ENCODE data around the gene SULT1E1. TPM values are rescaled to one million over a fixed set of nuclear protein-coding genes. Genes with fewer than 3 reads are reported as not detected.

The SULT1E1 gene
- total and polyA plus RNA-seq, 10 donors, result not detected

DNA sequence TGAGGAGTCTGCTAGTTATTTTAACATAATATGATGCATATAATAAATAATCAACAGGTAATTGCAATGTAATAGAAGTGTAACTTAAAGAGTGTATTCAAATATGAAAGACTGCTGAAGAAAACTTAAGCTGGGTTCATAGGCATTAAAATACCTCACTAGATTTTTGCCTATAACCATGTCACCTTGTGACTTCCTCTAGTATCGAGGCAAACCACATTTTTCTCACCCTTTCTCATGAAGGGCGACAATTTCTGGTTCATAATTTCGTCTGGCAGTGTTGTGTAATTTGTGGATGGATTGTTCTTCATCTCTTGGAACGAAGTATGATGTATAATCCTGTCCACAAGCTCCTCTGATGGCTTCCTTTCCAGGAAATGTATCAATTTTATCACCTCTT lies 16.0 kb downstream of the SULT1E1 start:
- no peaks in the 10 kb centered on the region for H3K36me3 ChIP-seq
- intact Hi-C loops (cut with DNase I; ENCODE audit: low total_unique reads), result no loop called here
- TF ChIP-seq POLR2A (IDR thresholded peaks at IDR 0.05) (no peak), POLR2AphosphoS5 (IDR thresholded peaks at IDR 0.05) (no peak)
- TF ChIP-seq, protein P1, sequence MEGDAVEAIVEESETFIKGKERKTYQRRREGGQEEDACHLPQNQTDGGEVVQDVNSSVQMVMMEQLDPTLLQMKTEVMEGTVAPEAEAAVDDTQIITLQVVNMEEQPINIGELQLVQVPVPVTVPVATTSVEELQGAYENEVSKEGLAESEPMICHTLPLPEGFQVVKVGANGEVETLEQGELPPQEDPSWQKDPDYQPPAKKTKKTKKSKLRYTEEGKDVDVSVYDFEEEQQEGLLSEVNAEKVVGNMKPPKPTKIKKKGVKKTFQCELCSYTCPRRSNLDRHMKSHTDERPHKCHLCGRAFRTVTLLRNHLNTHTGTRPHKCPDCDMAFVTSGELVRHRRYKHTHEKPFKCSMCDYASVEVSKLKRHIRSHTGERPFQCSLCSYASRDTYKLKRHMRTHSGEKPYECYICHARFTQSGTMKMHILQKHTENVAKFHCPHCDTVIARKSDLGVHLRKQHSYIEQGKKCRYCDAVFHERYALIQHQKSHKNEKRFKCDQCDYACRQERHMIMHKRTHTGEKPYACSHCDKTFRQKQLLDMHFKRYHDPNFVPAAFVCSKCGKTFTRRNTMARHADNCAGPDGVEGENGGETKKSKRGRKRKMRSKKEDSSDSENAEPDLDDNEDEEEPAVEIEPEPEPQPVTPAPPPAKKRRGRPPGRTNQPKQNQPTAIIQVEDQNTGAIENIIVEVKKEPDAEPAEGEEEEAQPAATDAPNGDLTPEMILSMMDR (IDR thresholded peaks at IDR 0.05 in 8 of 11, conservative IDR thresholded peaks at IDR 0.05 in 3 of 11), result no peak
- H3K9me3 ChIP-seq, result no peaks in the 10 kb centered on the region
- H3K4me1 ChIP-seq, result no peaks in the 10 kb centered on the region
- 22 to 38% (median 30%) methylated on average over 4 of the region's 4 CpGs for WGBS, 5 donors
- H3K27me3 ChIP-seq (replicated peaks in 1 of 7), result no peaks in the 10 kb centered on the region
- H3K4me3 ChIP-seq, result no peak overlapping the region
- H3K27ac ChIP-seq, result no peak overlapping the region
- DNase-seq, result no peak

DNA sequence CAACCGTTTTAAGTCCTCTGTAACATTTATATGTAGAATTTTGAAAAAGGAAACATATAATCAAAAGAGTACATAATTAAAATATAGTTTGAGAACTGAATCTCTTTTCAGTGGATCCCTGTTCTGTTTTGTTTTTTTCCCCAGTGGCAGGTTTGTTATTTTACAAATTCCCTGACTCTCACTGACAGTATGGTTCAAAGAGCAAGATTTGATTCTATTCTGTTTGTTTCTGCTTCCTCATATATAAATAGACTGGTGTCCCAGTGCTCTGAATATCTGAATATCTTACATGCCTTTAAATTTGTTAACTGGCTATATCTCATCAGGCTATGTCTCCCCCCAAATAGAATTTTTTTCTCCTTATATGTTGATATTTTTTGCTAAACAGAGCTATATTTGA lies 16.6 kb downstream of the SULT1E1 start:
- WGBS, 5 donors, result 0% methylated on average over 1 of the region's 1 CpG
- Histone ChIP-seq H3K9me3 (no peaks in the 10 kb centered on the region), H3K27ac (no peak overlapping the region), H3K4me1 (no peaks in the 10 kb centered on the region), H3K36me3 (no peaks in the 10 kb centered on the region), H3K27me3 (replicated peaks in 1 of 7) (no peaks in the 10 kb centered on the region), H3K4me3 (no peak overlapping the region)
- no peak for DNase-seq
- TF ChIP-seq POLR2A (IDR thresholded peaks at IDR 0.05) (no peak), POLR2AphosphoS5 (IDR thresholded peaks at IDR 0.05) (no peak)
- TF ChIP-seq, protein P1 (IDR thresholded peaks at IDR 0.05 in 8 of 11, conservative IDR thresholded peaks at IDR 0.05 in 3 of 11), result no peak
- intact Hi-C loops (cut with DNase I; ENCODE audit: low total_unique reads), result no loop called here

DNA sequence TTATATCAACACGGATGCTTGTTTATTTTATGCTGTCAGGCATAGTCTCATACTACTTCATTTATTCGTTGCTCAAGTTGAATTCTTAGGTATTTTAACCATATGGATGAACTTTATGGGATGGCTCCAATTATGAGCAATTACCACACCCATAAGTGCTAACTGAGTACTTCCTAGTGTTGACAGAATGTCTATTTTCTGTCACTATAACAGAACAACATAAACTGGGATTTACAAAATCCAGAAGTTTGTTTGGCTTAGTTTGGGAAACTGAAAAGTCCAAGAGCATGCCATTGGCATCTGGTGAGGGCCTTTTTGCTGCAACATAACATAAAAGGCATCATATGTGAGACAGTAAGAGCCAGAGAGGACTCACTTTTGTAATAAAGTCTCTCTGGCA lies 21.0 kb downstream of the SULT1E1 start:
- no peaks in the 10 kb centered on the region for H3K9me3 ChIP-seq
- H3K27ac ChIP-seq, result no peak overlapping the region
- DNase-seq, result no peak
- H3K4me1 ChIP-seq, result no peaks in the 10 kb centered on the region
- WGBS, 5 donors, result 70 to 91% (median 87%) methylated on average over 2 of the region's 2 CpGs
- H3K4me3 ChIP-seq, result no peak overlapping the region
- TF ChIP-seq, protein P1 (IDR thresholded peaks at IDR 0.05 in 8 of 11, conservative IDR thresholded peaks at IDR 0.05 in 3 of 11), result no peak
- no peak for TF ChIP-seq POLR2A (IDR thresholded peaks at IDR 0.05)
- no peak for TF ChIP-seq POLR2AphosphoS5 (IDR thresholded peaks at IDR 0.05)
- intact Hi-C loops (cut with DNase I; ENCODE audit: low total_unique reads), result no loop called here
- H3K36me3 ChIP-seq, result no peaks in the 10 kb centered on the region
- no peaks in the 10 kb centered on the region for H3K27me3 ChIP-seq (replicated peaks in 1 of 7)

DNA sequence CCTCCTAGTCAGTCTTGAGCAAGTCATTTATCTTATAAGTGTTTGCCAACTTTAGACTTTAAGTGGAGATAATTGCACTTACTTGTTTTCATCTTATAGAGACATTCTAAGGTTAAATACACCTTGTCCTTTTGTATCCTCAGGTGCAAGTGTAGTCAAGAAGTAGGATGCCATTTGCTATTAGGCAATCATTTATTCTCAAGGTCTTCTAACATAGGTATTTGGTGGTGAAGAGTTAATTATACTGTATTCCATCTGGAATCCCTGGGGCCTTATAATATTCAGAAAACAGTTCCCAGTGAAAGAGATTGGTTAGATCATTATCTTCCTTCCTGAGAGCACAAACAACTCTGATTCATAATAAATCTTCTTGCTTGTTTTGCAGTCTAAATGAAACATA lies 23.7 kb downstream of the SULT1E1 start:
- intact Hi-C loops (cut with DNase I; ENCODE audit: low total_unique reads), result no loop called here
- H3K4me1 ChIP-seq, result peaks cover 0 to 12% (median 0%) of the 10 kb centered on the region in 6 donors
- DNase-seq, result no peak
- no peak overlapping the region for H3K4me3 ChIP-seq
- H3K27me3 ChIP-seq (replicated peaks in 1 of 7), result no peaks in the 10 kb centered on the region
- H3K36me3 ChIP-seq, result no peaks in the 10 kb centered on the region
- H3K9me3 ChIP-seq, result no peaks in the 10 kb centered on the region
- no peak overlapping the region for H3K27ac ChIP-seq
- TF ChIP-seq, protein P1 (IDR thresholded peaks at IDR 0.05 in 8 of 11, conservative IDR thresholded peaks at IDR 0.05 in 3 of 11), result no peak
- TF ChIP-seq POLR2AphosphoS5 (IDR thresholded peaks at IDR 0.05) (no peak), POLR2A (IDR thresholded peaks at IDR 0.05) (no peak)

Measured in spleen (tissue), 11 donors.